H1 (cell line): ENCODE data around the gene CDON. TPM values are rescaled to one million over a fixed set of nuclear protein-coding genes. Genes with fewer than 3 reads are reported as not detected.

ENCODE experiments used
- ATF3 ChIP-seq: IDR thresholded peaks from 2 replicates; pipeline ENCODE4 v1.6.1; 2011; ENCODE audit warnings: low read depth, mild to moderate bottlenecking, low read length; ENCODE audit not compliant: insufficient read depth
- CTBP2 ChIP-seq: IDR thresholded peaks from 2 replicates; pipeline ENCODE4 v1.7.0; 2011; ENCODE audit warnings: borderline replicate concordance, mild to moderate bottlenecking, moderate library complexity, mixed read lengths, low read length; ENCODE audit not compliant: insufficient read depth, insufficient read length
- PHF8 ChIP-seq: fragments of 200-600 bp; sonication (generic); conservative IDR thresholded peaks from 2 replicates; pipeline ENCODE4 v1.7.1; 2012; ENCODE audit warnings: low read depth, mild to moderate bottlenecking, inconsistent platforms, low read length, moderate library complexity
- POLR2A ChIP-seq, 2 experiments: IDR thresholded peaks; 1 replicate in 1 of 2; 2 replicates in 1 of 2; pipeline ENCODE4 v1.6.1; 2011; ENCODE audit warnings: low read depth in 2 of 2, low read length in 2 of 2, mild to moderate bottlenecking in 2 of 2; ENCODE audit errors: control extremely low read depth in 1 of 2
- RBBP5 ChIP-seq: IDR thresholded peaks from 2 replicates; pipeline ENCODE4 v1.7.1; 2012; ENCODE audit warnings: low read depth, mild to moderate bottlenecking, inconsistent platforms, low read length, moderate library complexity, borderline replicate concordance
- SAP30 ChIP-seq: fragments of 300-600 bp; sonication (generic); IDR thresholded peaks from 2 replicates; pipeline ENCODE4 v1.7.1; 2012; ENCODE audit warnings: low read length, moderate library complexity, mild to moderate bottlenecking, inconsistent platforms; ENCODE audit not compliant: insufficient read depth, insufficient replicate concordance
- SUZ12 ChIP-seq: fragments of 200-600 bp; sonication (generic); IDR thresholded peaks from 2 replicates; pipeline ENCODE4 v1.6.1; 2012; ENCODE audit warnings: mild to moderate bottlenecking, inconsistent platforms, low read length, moderate library complexity, mixed read lengths
- polyA plus RNA-seq, 7 experiments: library from polyadenylated mRNA; depleted of rRNA in 3 of 7; stranded (reverse) in 5 of 7; unstranded in 2 of 7; fragments of >200 nt in 5 of 7; fragments of 200-250 nt in 2 of 7; gene quantifications; 1 replicate in 5 of 7; 2 replicates in 1 of 7; 4 replicates in 1 of 7; pipeline versions ENCODE4 v1.2.1 to v1.2.3, GENCODE V29; 2011 to 2013; ENCODE audit warnings: missing spikeins in 2 of 7, mixed read lengths in 2 of 7
- total RNA-seq: library from RNA; stranded (reverse); fragmentation: NEBNext Ultra II Directional; extraction: Animal tissue kit (Norgen Biotek cat#: 25700); gene quantifications from 2 replicates; pipeline ENCODE4 v1.2.1, GENCODE V29; 2021

The CDON gene
- total and polyA plus RNA-seq, 2 of the 8 experiments (the other 6 are each of a cell fraction or from before 2014, with no cell fraction given), result 11.0 to 32.5 TPM

DNA sequence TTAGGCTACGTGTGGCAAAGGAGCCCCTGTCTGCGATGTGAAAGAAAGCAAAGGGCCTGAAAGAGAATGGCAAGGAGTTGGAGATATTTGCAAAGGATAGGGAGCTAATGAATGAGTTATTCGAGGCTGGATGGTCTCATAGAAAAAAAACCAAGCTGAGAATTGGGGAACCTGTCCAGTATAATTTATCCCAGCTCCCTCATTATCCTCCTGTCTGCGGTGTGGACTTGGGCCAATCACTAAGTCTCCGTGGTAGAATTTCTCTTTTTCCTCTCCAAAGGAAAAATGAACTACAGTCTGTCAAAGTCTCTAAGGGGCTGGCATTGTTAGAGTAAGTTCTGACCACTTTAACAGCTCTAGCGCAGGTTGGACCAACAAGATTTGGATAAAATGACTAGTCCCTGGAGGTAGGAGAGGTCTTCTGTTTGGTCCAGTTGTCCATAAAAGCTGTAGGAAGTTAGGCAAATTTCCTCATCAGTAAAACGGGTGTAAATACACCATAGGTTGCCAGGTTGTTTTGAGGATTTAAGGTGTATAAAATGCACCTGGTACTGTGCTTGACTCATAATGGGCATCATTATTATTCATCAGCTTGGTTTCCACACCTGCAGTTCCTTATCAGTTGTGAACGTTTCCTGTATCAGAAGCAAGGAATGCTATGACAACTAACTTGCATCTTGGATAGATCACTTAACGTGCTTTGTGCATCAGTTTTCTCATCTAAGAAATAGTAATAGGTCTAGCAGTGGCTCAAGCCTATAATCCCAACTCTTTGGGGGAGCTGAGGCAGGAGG lies 10.3 kb upstream of the CDON start (continued):
- TF ChIP-seq SAP30 (no peak), RBBP5 (no peak), PHF8 (no peak), ATF3 (no peak), SUZ12 (no peak), CTBP2 (no peak), POLR2A (IDR thresholded peaks at IDR 0.05; ENCODE audit: control extremely low read depth in 1 of 2, low read depth in 2 of 2, low read length in 2 of 2) (no peak)
